Measurements from ENCODE around the gene TGFB1. TPM values are rescaled to one million over a fixed set of nuclear protein-coding genes. Genes with fewer than 3 reads are reported as not detected.

The TGFB1 gene
- total and polyA plus RNA-seq, 2 of the 13 experiments (the other 11 are each of a cell fraction or from before 2014, with no cell fraction given): 4.1 to 5.4 TPM

- peaks cover 14 to 37% of the 10 kb centered on the region in 2 experiments; a peak in 4 of 5 replicates for H3K36me3 ChIP-seq (replicated peaks in 1 of 2; ENCODE audit: control insufficient read depth in 1 of 2, insufficient read depth in 2 of 2, low read length in 2 of 2)
- ChIA-PET CTCF (ENCODE audit: low intra/inter-chr PET ratio, low total read pairs) (no interaction called here), POLR2A (interaction anchor here (0.6 kb wide), 1 partner anchor 37 kb away, joined by 3 read pairs; no protein-coding TSS in a partner anchor)
- no peak overlapping the region for H3K4me3 ChIP-seq (replicated peaks in 1 of 3; ENCODE audit: insufficient read depth in 1 of 3, low read depth in 2 of 3, low read length in 3 of 3)
- no peak for FAIRE-seq
- ATAC-seq: no peak
- no peak overlapping the region for H3K27ac ChIP-seq (ENCODE audit: extremely low read length, insufficient read depth, low read length)
- no peaks in the 10 kb centered on the region for H3K79me2 ChIP-seq (ENCODE audit: insufficient read depth, low read length)
- no peaks in the 10 kb centered on the region for H4K20me1 ChIP-seq (ENCODE audit: insufficient read depth, low read length)
- no peaks in the 10 kb centered on the region for H3K27me3 ChIP-seq (ENCODE audit: control insufficient read depth in 1 of 2, insufficient read depth in 2 of 2, low read length in 2 of 2)
- no TSS peak for BruUV-seq (replicated peaks)
- no peak overlapping the region for H3K4me2 ChIP-seq (ENCODE audit: low read depth, low read length)
- no peak overlapping the region for H2AFZ ChIP-seq (ENCODE audit: low read length)
- 93% methylated on average over 9 of the region's 19 CpGs for WGBS (ENCODE audit: low lambda C conversion rate)
- intact Hi-C loops (cut with micrococcal nuclease; ENCODE audit: unreplicated experiment): no loop called here
- H3K9ac ChIP-seq (ENCODE audit: insufficient read depth, low read depth, low read length): no peak overlapping the region
- in situ Hi-C loops (cut with HindIII; ENCODE audit: extremely low pct_ligation_motif_present, low pct_unique_long_range_greater_than_20kb): no loop called here
- DNase-seq (ENCODE audit: low spot score): no peak
- H3K9me3 ChIP-seq (ENCODE audit: low read length): no peaks in the 10 kb centered on the region
- TF ChIP-seq TGIF2 (CRISPR knock-in tag; IDR thresholded peaks at IDR 0.05): no peak
- no peak for TF ChIP-seq ZMYM2 (CRISPR knock-in tag; IDR thresholded peaks at IDR 0.05)
- TF ChIP-seq POLR2A (IDR thresholded peaks at IDR 0.05; ENCODE audit: insufficient read depth in 1 of 2, low read depth in 2 of 2, low read length in 2 of 2): peak in 1 of 2 experiments; percentile 38; a peak in 1 of 4 replicates
- no peak for TF ChIP-seq HNF1B (CRISPR knock-in tag; IDR thresholded peaks at IDR 0.05)
- TF ChIP-seq CBX5 (CRISPR knock-in tag; IDR thresholded peaks at IDR 0.05; ENCODE audit: borderline replicate concordance): no peak
- peak; percentile 90 for TF ChIP-seq RBM22 (optimal IDR thresholded peaks at IDR 0.05; ENCODE audit: low read length)
- H3K4me1 ChIP-seq (ENCODE audit: insufficient read depth, low read length): peaks cover 42% of the 10 kb centered on the region
Observed at GRCh38 chr19:41318696-41319499, 34.8 kb downstream of the TGFB1 start.

Data from HepG2 (cell line).